HG03103 (cell line): ENCODE data around the gene XK.
A peak's percentile ranks its signal among the peaks of the same experiment; 100 is the strongest.

Source experiments
- ATAC-seq: cut with Tn5 transposase; IDR thresholded peaks from one replicate; pipeline ENCODE4 v1.9.1; 2021; ENCODE audit warnings: low read depth; ENCODE audit not compliant: unreplicated experiment

XK gene

DNA sequence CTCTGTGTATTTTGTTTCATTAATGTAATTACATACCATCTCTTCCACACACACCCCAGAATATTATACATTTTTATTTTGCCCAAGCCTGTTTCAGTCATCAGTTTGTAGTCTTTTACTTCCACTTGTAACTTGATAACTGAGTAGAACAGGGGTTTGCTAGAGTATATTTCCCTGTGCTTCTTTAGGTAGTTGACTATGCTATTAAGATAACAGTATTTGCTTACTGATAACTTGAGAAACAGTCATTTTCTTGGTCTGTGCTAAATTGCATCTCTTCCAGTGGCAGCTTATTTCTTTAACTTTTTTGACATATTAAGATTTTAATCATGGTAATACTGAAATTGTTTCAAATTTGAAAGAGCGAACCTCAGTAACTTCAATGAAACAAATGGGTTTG lies 7.0 kb upstream of the XK start:
- ATAC-seq: no peak

DNA sequence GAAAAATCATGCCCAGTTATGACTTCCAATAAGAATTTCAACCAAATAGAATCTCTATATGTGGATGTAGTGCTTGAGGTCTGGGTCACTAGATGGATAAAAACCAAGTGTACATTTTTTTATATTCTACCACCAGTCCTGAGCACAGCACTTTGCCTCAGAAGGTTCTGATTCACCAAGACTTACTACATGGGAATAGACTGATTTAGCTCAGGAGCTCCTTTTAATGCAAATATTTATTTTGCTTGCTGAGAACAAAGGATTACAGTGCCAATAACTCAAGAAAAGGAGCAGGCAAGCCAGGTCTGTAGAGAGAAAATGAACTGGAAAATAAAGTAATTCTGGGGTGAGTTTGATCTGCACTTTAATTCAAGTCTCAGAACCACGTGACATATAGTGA lies 6.4 kb upstream of the XK start:
- no peak for ATAC-seq

DNA sequence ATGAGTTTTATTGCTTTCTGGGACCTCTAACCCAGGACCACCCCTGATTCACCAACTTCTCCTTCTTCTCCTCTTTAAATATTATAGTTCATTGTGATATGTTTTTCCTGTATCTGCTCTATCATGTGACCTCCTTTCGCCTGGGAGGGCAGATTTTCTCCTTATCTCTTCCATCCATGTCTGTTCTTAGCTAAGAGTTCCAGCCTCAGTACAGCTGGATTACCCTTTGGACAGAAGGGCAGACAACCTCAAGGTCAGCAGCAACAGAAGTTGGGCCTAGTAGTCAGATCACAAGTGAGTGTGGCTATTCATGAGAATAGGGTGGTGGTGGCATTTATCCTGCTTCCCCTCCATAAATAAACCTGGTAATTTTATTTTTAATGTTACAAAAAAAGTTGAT lies 5.7 kb upstream of the XK start:
- ATAC-seq: no peak

DNA sequence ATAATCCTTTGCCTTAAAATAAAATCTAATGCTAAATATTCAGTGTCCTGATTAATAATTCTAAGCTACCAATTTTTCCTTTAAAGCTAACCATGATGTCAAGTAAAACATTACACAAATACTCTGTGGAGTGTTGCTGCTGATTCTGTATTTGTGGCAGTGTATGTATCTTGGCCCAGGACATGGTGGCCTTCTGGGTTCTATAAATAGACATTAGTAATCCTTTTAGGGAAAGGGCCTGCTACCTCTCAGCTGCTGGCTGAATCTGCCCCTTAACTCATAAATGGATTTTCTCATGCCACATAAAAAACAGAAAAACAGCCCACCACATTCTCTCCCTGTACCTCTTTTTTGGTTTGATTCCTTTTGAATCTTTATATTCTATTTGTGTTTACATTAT lies 1.2 kb upstream of the XK start:
- ATAC-seq: no peak

DNA sequence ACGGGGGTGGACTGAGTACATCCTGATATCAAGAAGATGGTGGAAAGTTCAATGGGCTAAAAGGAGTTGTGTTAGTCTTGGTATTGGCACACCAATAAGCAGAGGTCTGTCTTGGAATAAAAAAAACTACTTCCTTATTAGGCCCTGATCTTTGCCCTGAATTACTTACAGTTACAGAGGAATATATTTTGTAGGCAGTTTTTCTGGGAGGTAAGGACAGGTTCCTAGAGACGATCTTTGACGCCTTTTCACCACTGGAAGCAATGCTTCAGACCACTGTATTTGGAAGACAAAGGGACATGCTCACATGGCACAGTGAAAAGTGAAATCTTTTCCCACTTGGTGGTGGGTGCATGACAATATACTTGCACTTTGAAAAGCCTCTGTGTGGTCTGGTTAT lies 618 bp upstream of the XK start:
- ATAC-seq: no peak

DNA sequence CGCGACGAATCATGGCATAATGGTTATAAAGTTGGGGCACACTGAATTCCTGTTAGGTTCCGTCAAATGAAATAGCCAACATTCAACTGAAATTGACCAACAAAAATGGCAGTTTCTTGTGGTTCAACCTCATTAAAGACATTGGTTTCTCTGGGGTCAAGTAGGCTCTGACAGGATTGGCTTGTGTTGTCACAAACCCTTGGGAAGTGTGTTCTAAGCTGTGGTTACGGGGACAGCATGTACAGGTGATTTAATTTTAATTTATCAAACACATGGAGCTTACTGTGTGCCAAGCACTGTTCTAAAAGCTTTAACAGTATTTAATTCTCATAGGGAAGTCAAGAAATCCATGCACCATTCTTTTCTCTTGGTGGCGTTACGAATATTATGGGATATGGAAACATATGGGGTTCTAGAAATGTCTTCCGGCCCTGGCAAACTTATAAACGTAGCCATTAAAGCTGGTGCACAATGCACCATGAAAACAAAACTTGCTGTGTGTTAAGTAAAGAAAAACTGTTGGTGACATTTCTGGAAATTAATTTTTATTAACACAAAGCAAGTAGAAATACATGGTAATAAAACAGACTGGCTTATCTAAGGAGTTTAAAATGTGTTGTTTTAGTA lies 891 bp downstream of the XK start:
- no peak for ATAC-seq

DNA sequence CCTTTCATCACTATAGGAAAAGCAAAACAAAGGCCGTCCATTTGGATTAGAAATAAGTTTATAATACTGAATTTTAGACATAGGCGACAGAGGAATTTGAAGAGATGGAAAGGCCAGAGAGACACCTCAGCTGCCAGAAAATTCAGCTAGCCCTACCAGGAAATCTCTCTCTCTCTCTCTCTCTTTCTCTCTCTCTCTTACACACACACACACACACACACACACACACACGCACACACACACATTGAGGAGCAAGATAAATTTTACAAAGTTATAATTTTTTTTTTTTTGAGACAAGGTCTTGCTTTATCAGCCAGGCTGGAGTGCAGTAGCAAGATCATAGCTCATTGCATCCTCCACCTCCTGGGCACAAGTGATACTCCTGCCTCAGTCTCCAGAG lies 1.4 kb downstream of the XK start:
- ATAC-seq: no peak

DNA sequence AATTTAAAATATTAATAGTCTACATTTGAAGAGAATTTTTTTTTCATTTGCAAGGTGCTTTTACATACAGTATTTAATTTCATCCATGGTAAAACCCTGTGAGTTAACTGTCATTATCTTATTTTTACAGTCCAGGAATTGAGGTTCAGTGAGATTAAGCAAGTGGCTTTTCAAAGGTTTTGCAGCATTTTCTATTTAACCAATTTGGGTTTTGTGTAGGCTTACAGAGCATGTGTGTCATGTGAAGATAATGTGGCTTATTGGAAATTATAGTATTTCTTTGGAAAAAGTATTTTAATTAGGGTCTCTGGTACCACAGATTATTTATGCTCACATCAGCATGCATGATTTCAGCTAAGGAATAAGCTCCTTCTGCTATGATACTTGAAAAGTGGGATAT lies 4.5 kb downstream of the XK start:
- ATAC-seq: no peak

DNA sequence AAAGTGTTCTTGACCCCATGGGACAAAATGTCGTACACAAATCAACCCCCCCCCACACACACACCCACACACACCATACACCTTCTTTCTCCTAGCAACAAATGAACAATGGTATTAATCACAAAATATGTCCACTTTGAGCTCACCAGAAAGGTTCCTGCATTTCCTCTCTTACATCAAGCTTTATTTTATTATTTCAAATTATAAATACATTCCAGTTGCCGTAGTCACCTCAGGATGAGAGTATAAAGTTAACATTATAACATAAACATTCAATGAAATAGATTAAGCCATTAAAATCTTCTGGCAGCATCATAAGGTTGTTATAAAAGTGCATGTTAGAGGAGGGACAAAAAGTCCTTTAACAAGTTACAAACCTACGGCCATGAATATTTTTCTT lies 7.3 kb downstream of the XK start:
- ATAC-seq: no peak

DNA sequence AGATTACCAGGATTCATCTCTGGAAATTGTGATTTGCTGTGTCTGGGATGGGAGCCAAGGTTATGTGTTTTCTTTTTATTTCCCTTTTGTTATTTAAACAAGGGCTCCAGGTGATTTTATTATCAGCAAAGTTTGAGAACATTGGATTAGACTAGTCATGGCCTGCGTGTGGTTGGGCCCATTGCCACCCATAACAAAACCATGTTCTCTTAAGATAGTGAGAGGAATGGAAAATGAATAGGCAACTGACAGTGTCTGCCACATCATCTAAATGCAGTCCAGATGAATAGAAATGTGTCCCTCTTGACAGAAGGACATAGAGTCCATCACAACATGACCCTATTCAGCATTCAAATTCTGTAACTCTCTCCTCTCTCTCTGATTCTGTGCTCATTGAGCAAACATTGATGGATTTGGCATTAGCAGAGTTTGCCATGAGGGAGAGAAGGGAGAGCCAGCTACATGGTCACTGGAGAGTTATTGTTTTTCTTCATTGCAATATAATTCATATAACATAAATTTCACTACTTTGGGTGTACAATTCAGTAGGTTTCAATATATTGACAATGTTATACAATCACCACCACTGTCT lies 11.7 kb downstream of the XK start:
- no peak for ATAC-seq

DNA sequence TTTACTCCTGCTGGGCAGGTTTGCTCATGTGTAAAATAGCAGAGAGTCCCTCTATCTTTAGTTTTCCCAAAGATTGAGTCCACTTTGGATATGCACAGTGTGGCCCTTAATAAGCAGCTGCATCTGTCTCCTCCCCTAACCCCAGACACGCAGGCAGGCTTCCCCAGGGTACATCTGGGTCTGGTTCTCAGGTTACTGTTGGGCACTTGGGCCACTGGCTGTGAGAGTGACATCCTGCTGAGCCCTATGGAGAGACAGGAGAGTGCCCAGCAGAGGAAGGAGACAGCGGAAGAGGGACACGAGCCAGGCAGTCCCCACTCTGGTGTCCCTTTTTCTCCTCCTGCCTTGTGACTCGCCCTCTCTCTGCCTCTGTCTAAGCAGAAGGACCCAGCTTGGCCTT lies 16.0 kb downstream of the XK start:
- ATAC-seq: no peak

DNA sequence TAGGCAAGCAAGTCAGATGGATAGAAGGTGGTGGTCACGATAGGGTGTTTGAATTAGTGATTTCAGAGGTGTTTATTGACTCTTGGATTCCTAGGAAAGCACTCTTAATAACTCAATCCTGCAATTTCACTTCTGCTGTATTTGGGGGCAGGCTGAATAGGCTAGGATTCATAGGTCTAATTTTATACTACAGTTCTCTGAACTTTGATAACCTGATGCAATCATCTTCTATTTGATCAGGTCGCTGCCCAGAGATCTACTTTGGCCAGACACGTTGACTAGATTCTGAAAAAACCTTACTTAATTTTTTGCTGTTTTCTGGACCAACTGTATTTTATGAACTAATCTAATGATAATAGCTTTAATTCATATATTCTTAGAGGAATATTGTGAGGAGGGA lies 26.4 kb downstream of the XK start:
- no peak for ATAC-seq

DNA sequence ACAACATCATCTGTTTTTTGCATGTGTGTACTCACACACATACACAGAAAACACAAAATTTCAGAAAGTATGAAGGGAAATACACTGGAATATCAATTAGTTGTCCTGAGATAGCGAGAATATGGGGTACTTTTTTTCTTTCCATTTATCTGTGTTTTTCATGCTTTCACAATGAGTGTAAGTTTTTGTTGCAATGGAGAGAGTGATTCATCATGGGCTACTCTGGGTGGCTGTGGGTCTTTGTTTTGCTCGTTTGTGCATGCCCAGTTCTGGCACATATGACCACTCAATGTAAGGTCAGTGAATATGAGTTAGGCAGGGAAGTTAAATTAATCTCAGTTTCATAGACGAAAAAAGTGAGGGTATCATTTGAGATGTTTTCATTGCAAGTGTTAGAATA lies 26.9 kb downstream of the XK start:
- no peak for ATAC-seq

DNA sequence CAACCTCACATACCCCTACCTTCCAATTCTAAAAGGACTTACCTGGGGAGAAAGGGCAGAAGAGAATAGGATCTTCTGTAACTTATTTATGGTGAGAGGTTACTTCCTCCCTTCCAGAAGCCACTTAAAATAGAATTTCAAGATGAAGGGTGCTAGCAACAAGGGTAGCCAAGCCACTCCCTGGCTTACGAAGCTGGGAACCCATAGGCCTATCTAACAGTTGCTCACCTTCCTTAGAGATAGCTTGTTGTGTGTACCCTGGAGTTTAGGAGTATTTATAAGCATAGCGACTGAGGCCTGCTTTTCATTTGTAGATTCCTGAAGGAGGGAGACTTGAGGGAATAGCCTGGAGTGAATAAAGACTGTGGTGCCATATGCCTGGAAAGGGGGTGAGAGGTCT lies 28.9 kb downstream of the XK start:
- no peak for ATAC-seq

DNA sequence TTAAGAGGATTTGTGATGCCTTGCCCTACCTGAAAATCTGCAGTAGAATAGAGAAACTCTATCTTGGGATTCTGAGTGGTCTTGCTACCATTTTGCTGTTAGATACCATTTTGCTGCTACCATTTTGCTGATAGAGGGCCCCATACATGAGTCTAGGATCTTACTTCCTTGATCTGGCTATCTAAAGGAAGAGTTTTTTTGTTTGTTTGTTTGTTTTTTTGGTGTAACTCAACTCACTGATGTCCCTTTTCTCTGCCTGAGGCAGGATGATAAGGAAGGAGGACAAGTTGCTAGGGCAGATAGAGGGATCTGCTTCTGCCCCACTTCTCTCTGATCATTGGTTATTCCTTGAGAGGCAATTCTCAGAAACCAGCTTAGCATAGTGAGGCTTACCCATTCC lies 31.0 kb downstream of the XK start:
- ATAC-seq: no peak

DNA sequence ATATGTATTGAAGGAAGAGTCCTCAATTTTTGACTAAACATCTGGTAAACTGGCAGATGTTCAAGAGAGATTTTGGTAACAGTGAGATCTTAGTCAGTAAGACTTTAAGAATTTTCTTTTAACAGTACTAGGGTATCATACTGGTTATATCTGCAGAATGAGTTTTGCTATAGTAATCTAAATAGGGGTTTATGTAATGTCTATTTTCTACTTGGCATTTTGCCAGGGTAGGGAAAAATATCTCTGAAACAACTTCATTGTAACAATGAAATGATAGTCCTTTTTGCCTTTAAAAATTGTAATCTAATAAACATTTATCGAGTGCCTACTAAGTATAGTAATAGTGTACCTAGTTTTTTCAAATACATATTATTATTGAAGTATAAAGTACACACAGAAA lies 32.1 kb downstream of the XK start:
- ATAC-seq: no peak

DNA sequence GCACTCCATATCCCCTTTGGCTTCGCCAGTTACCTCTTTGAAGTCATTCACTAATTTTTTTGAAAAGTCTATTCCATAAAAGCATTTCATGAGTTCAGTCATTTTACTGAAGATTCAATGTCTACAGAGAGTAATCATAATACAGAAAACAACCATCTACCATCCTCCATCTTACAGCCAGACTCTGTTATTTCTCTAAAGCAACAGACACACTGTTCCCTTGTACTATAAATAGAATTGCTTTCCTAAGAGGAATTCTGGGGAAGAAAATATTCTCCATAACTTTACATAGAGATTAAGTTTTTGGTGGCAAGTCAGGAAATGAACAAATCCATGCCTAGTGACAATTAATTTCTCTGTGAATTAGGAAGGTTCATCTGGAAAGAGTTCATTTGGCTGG lies 37.0 kb downstream of the XK start:
- ATAC-seq: no peak

DNA sequence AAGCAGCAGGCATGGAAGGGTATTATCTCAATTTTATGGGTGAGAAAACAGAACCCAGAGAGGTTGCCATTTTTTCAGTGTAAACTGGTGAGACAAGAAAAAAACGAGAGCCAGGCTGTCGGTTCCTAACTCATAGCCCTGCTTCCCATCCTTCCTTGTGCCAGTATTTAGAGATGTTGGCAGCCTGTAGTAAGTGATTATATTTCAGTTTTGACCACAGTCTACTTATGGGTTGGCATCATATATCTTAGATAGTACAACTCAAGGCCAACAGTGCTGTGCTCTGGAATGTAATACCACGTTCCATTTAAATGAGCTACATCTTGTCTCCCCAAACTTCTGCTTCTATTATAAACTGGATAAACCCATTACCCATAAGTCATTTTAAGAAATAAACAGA lies 40.8 kb downstream of the XK start:
- no peak for ATAC-seq

DNA sequence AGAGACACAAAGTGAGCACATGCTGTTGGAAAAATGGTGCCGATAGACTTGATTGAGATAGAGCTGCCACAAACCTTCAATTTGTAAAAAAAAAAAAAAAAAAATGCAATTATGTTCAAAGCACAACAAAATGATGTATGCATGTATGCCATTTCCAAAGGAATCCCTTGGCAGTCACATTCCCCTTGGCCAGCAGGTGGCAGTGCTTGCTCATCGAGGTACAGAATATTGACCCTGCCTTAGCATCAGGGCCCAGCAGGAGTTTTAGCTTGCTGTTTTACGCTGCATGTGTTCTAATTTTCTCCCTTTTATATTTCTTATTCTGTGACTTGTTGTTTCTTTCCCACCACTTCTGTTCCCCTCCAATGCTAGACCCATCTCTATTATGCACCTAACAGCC lies 59.8 kb downstream of the XK start:
- ATAC-seq: peak; percentile 57

DNA sequence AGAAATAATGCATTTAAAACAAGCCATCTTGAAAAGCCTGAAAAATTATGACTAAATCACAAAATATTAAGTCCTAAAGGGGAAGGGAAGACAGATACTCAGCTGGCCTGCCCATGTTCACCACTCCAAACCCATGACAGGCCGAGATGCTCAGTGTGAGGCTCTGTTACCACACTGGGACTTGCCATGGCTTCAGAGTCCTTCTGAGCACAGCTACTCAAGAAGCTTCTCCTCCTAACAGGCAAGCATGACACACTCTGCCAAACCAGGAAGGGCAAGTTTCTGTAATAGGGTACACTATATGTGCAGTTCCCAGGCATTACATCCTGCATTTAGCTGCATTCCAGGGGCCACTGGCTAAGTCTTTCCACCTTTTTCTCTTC lies 60.2 kb downstream of the XK start:
- ATAC-seq: peak; percentile 28

DNA sequence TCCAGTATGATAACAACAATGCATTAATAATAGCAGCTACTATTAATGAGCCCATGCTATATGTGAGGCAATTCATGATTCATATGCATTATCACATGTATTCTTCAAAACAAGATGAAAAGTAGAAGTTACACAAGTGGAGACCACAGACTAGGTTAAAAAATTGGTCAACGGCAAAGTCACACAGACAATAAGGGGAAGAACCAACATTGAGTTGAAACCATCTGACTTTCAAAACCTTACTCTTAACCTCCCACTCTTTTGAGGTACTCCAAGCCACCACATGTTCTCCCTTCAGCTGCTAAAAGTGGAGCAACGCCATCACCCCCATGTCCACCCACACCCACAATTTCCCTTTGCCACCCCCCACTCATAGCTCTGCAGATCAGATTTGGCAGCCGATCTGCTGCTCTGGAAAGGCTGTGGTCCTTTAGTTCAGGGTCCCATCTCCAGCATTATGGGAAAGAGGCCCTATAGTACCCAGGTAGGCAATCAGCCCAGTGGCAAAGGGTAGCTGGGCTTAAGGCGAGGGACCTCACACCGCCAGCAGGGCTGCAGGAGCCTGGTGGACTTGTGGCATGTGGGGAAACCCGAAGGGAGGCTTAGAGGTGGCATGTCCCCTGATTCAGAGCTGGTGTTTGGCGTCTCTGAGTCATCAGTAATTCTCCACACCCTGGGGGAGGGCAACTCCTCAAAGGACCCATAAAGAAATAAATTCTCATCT lies 60.8 kb downstream of the XK start:
- peak; percentile 74 for ATAC-seq

DNA sequence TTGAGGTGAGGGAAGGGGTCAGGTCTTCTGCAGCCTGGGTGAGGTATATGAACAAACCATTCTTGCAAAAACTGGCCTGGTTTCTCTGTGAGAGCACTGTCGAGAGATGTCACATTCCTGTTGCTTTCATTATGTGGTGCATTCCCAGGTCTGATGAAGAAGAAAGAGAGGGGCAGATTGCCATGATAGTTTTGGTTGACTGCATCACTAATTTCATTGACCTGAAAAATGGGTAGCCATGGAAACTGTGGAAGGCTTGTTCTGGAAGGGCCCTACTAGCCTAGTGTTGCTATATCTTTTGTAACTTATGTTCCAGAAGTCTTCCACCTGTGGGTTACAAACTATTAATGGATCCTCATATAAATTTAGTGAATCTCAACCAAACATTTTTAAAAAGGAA lies 61.4 kb downstream of the XK start:
- no peak for ATAC-seq
